DMS79 (cell line): ENCODE results near the gene C16orf96.
"Not testable (repeated sequence)": the region's sequence is repeated elsewhere in the genome, so short reads cannot be mapped to it uniquely, and the experiment has no call there.

ENCODE experiments used
- DNase-seq: peaks from one replicate; lab custom pipeline; 2025; lab: John Stamatoyannopoulos, UW

Gene C16orf96

GRCh38 chr16:4566144-4566543 is 10.0 kb downstream of the C16orf96 start:
- no peak for DNase-seq

GRCh38 chr16:4570086-4570485 is 13.9 kb downstream of the C16orf96 start:
- DNase-seq = no peak

DNA sequence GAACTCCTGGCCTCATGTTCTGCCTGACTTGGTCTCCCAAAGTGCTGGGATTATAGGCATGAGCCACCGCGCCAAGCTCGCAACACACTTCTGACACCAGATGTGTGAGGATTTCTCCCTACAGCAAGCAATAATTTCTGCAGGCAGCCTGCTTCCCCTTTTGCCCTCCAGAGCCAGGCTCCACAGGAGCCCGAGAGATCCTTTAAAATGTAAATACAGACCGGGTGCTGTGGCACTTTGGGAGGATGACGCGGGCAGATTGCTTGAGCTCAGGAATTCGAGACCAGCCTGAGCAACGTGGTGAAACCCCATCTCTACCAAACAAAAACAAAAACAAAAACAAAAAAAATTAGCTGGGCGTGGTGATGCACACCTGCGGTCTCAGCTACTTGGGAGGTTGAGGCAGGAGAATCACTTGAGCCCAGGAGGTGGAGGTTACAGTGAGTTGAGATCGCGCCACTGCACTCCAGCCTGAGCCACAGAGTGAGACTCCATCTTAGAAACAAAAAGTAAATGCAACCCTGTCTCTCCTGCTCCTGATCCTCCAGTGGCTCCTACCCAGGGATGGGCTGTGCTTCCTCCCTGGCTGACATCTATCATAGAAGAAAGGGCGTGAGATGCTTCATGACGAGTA is 14.7 kb downstream of the C16orf96 start:
- DNase-seq = no peak

GRCh38 chr16:4572715-4573114 is 16.6 kb downstream of the C16orf96 start:
- no peak for DNase-seq

GRCh38 chr16:4573926-4574325 is 17.8 kb downstream of the C16orf96 start:
- DNase-seq = not testable (repeated sequence)

DNA sequence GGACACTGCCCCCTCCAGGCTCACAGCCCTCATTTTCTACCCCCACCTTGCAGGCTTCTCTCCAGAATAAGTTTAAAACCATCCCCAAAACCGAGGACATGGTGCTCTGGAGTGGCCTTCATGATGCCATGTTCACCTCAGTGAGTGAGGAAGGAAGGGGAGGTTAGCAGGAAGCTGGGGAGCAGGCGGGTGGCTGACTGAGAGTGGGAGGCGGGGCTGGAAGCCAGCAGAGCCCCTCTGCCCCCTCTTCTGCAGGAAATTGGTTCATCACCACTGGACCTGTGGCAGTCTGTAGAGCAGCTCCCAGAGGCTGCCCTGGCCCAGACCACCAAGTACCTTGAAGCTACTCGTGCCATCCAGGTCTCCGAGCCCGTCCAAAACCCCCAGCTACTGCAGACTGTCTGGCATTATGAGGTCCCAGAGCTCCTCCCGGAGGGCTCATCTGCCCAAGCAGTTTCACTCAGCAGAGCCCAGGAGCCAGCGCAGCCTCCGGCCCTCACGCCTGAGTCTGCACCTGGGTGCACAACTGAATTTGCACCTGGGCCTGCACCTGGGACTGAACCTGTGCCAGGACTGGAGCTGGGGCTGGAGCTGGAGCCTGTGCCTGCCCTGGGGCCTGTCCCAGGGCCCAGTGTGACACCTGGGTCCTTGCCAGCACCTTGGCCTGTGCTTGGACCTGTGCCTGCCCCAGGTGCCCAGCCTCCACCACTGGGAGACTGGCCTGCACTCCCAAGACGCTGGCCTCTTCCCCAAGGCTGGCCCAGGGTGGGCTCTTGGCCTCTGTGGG is 19.0 kb downstream of the C16orf96 start:
- no peak for DNase-seq

- no peak for DNase-seq
Measured at GRCh38 chr16:4576008-4576407, 19.9 kb downstream of the C16orf96 start.

DNA sequence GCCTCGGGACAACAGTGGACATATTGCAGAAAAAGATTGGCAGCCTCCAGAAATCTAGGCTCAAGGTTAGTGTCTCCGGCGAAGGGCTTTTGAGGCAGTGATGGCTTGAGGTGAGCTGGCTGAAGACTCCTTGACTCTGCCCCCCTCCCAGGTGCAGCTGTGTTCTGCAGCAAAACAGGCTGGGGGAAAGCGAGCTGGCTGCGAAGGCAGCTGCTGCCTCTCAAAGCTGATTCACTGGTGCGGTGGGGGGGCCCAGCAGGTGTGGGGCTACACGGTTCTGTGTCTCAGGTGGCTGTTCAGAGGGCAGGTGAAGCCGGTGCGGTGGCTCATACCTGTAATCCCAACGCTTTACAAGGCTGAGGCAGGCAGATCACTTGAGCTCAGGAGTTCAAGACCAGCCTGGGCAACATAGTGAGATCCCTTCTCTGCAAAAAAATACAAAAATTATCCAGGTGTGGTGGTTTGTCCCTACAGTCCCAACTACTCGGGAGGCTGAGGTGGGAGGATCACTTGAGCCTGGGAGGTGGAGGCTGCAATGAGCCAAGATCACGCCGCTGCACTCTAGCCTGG is 22.9 kb downstream of the C16orf96 start:
- DNase-seq = peak; percentile 68

- DNase-seq = no peak
Measured at GRCh38 chr16:4580250-4580649, 24.1 kb downstream of the C16orf96 start.

GRCh38 chr16:4583906-4584305 is 27.8 kb downstream of the C16orf96 start:
- DNase-seq = no peak

DNA sequence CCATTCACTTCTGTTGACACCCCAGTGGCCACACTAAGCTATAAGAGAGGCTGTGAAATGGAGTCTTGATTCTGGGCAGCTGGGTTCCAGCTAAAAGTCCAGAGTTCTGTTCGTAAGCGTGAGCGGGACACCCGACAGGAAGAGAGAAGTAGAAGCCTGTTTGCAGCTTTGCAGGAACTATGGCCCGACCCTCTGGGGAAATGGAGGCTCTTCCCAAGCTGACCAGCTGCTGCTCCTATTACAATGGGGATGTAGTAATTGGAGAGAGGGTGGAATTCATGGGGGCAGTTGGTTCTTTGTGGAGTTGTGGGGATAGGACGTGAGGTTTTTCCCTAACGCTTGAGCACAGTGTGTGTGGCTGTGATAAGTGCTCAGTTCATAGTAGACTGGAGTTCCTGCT is 30.2 kb downstream of the C16orf96 start:
- no peak for DNase-seq

- DNase-seq = no peak
Measured at GRCh38 chr16:4588386-4588785, 32.2 kb downstream of the C16orf96 start.

DNA sequence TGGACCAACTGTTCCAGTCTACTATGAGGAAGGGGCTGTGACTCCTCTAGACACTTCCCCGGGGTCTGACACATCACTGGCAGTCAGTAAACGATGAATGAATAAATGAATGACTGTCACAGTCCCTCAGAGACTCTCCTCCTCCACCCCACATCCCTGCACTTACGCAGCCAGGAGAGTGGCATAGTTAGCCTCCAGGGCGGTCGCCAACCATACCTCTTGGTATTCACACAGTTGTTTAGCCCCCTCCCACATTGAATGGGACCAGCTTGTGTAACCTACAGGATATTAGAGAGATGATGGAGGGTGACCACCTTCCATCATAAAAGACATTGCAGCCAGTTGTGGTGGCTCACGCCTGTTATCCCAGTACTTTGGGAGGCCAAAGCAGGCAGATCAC is 32.8 kb downstream of the C16orf96 start:
- DNase-seq = no peak

DNA sequence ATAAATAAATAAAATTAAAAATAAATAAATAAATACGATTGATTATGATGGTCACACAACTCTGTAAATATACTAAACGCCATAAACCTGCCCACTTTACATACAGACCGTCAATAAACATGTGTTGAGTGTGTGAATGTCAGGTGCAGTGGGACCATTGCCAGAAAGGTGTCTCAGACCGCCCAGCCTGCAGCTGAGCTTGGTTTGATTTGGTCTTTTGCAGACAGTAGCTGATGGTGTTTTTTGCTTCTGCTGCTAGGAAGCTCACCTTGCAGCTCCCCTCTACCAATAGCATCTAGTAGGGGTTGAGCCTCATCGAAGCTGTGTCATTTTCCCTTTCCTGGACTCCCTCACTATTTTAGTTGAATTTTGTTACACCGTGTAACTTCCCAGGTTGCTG is 35.1 kb downstream of the C16orf96 start:
- no peak for DNase-seq

GRCh38 chr16:4591706-4592470 is 35.7 kb downstream of the C16orf96 start:
- no peak for DNase-seq

GRCh38 chr16:4593086-4593485 is 36.9 kb downstream of the C16orf96 start:
- DNase-seq = no peak

DNA sequence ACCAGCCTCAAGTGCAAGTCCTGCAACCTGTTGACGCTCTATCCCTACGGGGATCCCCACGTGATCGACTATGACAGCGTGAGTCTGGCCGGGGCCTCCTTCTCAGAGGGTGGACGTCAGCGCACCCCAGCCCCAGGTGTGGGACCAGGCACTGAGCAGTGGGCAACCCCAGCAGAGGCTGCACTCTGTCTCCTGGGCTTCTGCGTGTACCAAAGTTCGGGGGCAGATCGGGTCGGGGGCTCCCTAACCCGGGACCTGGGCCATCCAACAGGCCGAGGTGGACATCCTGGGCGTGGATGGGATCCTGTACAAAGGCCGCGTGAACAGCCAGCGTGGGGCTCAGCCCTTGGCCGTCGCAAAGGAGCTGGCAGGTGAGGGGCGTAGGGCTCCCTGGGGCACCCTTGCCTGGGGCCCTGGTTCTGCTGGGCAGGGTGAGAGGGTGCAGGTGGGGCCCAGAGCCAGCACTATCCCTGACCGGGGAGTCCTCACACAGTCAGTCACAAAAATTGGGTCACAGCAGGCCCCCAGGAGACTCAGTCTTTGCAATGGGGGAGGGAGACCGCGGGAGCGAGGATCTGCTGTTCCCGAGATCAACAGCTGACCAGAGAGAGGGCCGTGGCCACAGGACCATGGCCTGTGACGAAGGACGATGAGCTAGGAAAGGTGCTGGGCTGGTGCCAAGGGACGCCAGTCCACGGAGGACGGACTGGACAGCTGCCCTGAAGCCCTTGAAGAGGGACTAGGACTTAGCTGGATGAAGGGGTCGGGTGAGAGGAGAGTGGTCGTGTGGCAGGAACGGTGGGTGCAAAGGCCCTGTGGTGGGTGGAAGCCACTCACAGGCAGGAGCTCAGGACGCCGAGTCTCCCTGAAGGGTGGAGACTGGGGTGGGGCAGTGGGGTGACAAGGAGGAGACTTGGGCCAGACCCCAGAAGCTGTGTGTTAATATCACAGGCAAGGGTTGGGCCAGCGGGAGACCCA is 38.6 kb downstream of the C16orf96 start:
- DNase-seq = no peak

DNA sequence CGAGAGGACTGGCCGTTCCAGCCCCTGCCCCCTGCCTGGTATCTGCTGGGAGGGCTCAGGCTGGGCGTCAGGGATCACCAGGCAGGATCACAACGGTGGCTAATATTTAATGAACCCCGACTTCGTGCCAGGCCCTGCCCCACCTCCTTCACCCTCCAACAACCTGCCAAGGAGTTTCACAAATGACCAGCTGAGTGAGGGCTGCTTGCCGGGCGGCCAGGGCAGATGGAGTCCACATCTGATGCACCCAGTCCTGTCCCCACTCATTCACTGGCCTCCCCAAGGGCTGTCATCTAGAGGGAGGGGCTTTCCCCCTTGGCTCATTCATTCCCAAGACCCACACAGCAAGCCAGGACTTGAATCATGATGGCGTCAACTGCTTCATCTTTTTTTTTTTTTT is 41.0 kb downstream of the C16orf96 start:
- peak; percentile 18 for DNase-seq

DNA sequence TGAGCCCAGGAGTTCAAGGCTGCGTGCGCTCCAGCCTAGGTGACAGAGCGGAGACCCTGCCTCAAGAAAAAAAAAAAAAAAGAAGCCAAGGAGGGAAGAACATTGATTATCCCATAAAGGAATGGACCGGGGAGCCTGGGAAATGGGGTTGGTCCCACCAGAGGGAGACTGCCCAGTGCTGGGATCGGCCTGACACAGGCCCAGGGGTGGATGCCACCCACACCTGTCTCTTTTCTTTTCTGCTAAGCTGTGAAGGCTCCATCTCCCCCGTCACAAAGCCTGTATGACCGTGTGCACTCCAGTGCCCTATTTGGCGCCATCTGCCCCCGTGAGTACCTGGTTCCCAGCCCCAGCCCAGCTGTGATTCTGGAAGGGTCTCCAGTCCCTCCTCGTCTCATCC is 42.9 kb downstream of the C16orf96 start:
- no peak for DNase-seq

DNA sequence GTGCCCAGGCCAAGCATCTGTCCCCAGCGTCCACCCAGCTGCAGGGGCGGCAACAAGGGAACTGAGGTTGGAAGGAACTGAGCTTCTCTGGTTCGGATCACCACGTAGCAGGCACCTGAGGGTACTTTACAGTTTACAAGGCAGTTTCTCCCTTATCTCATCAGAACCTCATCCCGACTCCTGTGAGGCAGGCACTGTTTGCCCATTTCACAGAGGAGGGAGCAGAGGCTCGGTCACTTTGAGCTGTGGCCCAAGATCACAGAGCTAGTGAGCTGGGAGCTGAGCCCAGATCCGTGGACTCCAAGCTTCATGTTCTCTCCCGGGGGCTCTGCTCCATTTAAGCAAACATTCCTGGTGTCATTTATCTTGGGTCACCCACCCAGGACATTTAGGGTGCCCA is 43.4 kb downstream of the C16orf96 start:
- DNase-seq = no peak
